Urinary bladder (tissue), 4 donors: ENCODE data around the gene MRTO4. TPM values are rescaled to one million over a fixed set of nuclear protein-coding genes. Genes with fewer than 3 reads are reported as not detected.
"Not testable (repeated sequence)": the region's sequence is repeated elsewhere in the genome, so short reads cannot be mapped to it uniquely, and the experiment has no call there.

ENCODE experiments used
- DNase-seq: peaks from one replicate; pipeline ENCODE4 v3.0.0-alpha.2; 2015; ENCODE audit errors: extremely low spot score
- H3K27ac ChIP-seq: one replicate; pipeline ENCODE4 v1.5.1; 2013; ENCODE audit warnings: low read depth, mild to moderate bottlenecking, moderate library complexity
- H3K36me3 ChIP-seq: one replicate; pipeline ENCODE4 v1.6.1; 2013; ENCODE audit warnings: mild to moderate bottlenecking, moderate library complexity; ENCODE audit not compliant: insufficient read depth
- H3K4me1 ChIP-seq: one replicate; pipeline ENCODE4 v1.6.1; 2013; ENCODE audit warnings: mild to moderate bottlenecking, moderate library complexity; ENCODE audit not compliant: insufficient read depth
- H3K4me3 ChIP-seq: one replicate; pipeline ENCODE4 v1.5.1; 2013; ENCODE audit warnings: low read depth, low read length
- WGBS: extraction: QIAGEN DNeasy Blood & Tissue Kit; methylation state at CpG from one replicate; pipeline ENCODE4 v1.1.7; 2013; 5-methylcytosine and 5-hydroxymethylcytosine counted together
- polyA plus RNA-seq: library from polyadenylated mRNA; stranded (reverse); fragments of 200-250 nt; gene quantifications from one replicate; pipeline ENCODE4 v1.2.3, GENCODE V29; 2013
- total RNA-seq: library from RNA; depleted of rRNA; stranded (reverse); fragments of >200 nt; gene quantifications from one replicate; pipeline ENCODE4 v1.2.3, GENCODE V29; 2014
- donor health status: healthy with polysubstance abuse.
- donor health status: healthy.

MRTO4 gene
- total and polyA plus RNA-seq, 2 donors, result 13.5 to 22.0 TPM

GRCh38 chr1:19270343-19270730 lies 18.7 kb downstream of the MRTO4 start:
- not testable (repeated sequence) for H3K36me3 ChIP-seq, H3K27ac ChIP-seq, DNase-seq, H3K4me3 ChIP-seq, H3K4me1 ChIP-seq
- WGBS, result 93% methylated on average over 6 of the region's 6 CpGs

DNA sequence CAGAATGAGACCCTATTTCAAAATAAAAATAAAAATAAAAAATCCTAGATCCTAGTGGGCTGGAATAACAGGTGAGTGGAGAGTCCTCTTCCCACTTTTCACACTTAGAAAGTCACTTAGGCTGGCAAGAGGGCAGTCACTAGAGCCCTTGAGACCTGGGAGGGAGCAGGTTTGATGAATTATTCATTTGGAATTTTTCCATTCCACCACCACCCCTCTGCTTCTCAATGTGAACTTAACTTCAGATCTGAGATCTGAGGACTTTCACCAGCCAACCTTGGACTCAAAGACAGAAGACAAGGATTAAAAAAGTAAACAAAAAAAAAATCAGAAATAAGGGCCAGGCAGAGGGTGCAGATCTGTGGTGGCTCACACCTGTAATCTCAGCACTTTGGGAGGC lies 20.5 kb downstream of the MRTO4 start:
- H3K36me3 ChIP-seq, result no peaks in the 10 kb centered on the region
- H3K4me3 ChIP-seq, result no peak overlapping the region
- DNase-seq, result no peak
- H3K27ac ChIP-seq, result no peak overlapping the region
- no peaks in the 10 kb centered on the region for H3K4me1 ChIP-seq

DNA sequence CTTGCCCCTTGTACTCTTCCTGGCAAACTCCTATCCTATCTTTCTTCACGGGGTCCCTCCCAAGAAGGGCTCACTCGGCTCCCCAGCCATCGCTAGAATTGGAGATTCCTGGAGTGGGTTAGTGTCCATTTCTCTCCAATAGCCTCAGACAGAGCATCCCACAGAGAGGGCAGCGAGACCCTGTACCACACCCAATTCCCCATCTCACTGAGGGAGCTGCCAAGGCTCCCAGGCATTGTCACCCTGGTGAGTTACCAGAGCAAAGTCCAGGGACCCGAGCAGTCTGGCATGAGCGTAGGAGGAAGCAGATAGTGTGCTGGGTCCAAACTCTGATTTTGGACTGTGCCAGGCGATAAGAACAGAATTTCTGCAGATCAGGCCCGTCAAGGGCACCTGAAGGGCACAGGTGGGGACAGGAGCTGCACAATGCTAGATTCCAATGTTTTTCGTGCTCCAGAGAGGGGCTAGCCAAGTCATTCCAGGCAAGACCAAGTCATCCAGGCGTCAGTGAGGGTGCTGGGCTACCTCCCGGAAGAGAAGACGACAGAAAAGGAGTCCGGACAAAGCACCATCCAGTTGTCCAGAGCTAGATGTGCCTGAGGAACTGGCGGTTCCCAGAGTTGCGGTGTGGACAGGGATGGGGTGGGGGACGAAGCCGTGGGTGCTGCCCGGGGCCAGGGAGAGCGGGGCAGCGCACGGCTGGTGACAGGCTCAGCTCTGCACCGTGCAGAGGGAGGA lies 21.7 kb downstream of the MRTO4 start:
- H3K4me1 ChIP-seq, result no peaks in the 10 kb centered on the region
- H3K4me3 ChIP-seq, result no peak overlapping the region
- H3K36me3 ChIP-seq, result no peaks in the 10 kb centered on the region
- 88% methylated on average over 22 of the region's 22 CpGs for WGBS
- DNase-seq, result no peak
- no peak overlapping the region for H3K27ac ChIP-seq

DNA sequence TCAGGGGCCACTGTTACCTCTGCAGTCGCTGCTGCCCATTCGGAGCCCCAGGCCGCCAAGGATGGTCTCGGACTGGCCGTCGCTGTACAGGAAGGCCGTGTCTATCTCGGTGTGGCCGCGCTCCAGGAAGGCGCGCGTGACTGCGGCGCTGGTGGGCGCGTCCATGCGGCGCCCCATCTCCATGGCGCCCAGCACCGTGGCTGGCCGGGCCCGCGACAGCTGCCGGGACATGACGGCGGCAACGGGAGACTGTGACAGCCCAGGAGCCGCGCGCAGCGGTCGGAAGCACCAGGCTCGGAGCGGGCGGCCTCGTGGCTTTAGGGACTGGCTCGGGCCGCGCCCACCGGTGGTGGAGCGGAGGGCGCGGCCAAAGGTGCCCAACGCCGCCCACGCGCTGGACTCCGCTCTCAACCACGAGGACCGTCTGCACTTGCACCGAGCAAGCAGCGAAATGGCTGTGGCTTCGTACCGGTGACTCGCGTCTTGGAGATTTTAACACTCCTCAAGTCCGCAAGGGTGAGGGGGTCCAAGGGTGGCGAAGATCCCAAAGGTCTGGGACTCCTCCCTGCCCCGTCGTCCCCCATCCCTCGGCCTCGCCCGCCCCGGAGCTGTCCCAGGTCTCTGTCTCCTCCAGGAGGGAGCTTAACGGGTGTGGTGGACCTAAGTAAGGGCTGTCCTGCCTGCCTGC lies 22.4 kb downstream of the MRTO4 start:
- not testable (repeated sequence) for H3K4me1 ChIP-seq, H3K4me3 ChIP-seq, H3K36me3 ChIP-seq, DNase-seq, H3K27ac ChIP-seq
- WGBS, result 14% methylated on average over 53 of the region's 66 CpGs

GRCh38 chr1:19274636-19275035 lies 23.0 kb downstream of the MRTO4 start:
- H3K27ac ChIP-seq, result no peak overlapping the region
- no peaks in the 10 kb centered on the region for H3K36me3 ChIP-seq
- WGBS, result 95% methylated on average over 5 of the region's 5 CpGs
- DNase-seq, result no peak
- no peak overlapping the region for H3K4me3 ChIP-seq
- H3K4me1 ChIP-seq, result no peaks in the 10 kb centered on the region

GRCh38 chr1:19283891-19284290 lies 32.3 kb downstream of the MRTO4 start:
- H3K4me3 ChIP-seq, result no peak overlapping the region
- no peaks in the 10 kb centered on the region for H3K4me1 ChIP-seq
- no peak for DNase-seq
- H3K27ac ChIP-seq, result no peak overlapping the region
- 97% methylated on average over 9 of the region's 9 CpGs for WGBS
- H3K36me3 ChIP-seq, result no peaks in the 10 kb centered on the region

- 91% methylated on average over 8 of the region's 8 CpGs for WGBS
These were observed 33.3 kb downstream of the MRTO4 start for GRCh38 chr1:19284881-19285280.

GRCh38 chr1:19285366-19285765 lies 33.8 kb downstream of the MRTO4 start:
- not testable (repeated sequence) for H3K27ac ChIP-seq, DNase-seq, H3K4me1 ChIP-seq, H3K4me3 ChIP-seq, H3K36me3 ChIP-seq
- 85% methylated on average over 3 of the region's 3 CpGs for WGBS

More at GRCh38 chr1:19284881-19285280, 33.3 kb downstream of the MRTO4 start:
- Histone ChIP-seq H3K4me1 (no peaks in the 10 kb centered on the region), H3K27ac (no peak overlapping the region), H3K4me3 (no peak overlapping the region), H3K36me3 (no peaks in the 10 kb centered on the region)
- DNase-seq, result no peak

DNA sequence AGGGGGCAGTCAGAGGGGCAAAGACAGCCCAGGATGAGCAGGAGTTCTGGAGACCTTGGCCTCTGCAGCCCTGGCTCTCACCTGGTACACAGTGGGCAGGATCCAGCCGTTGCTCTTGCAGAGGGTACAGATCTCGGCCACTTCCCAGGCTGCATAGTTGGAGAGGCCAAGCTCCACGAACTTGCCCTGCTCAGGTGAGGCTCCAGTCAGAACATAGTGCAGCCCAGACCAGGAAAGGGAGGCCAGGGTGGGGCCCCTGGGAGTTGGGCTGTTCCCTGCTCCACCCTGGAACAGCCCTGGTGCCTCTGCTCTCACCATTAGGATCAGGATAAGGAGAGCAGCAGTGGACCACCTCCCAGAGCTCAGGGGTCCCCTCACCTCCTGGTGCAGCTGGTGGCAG lies 34.2 kb downstream of the MRTO4 start:
- not testable (repeated sequence) for H3K4me1 ChIP-seq, DNase-seq, H3K36me3 ChIP-seq, H3K27ac ChIP-seq, H3K4me3 ChIP-seq
- 90% methylated on average over 3 of the region's 3 CpGs for WGBS

GRCh38 chr1:19287436-19288185 lies 36.0 kb downstream of the MRTO4 start:
- Histone ChIP-seq H3K27ac (no peak overlapping the region), H3K4me3 (no peak overlapping the region), H3K36me3 (no peaks in the 10 kb centered on the region), H3K4me1 (no peaks in the 10 kb centered on the region)
- WGBS, result 97% methylated on average over 13 of the region's 13 CpGs
- DNase-seq, result no peak

DNA sequence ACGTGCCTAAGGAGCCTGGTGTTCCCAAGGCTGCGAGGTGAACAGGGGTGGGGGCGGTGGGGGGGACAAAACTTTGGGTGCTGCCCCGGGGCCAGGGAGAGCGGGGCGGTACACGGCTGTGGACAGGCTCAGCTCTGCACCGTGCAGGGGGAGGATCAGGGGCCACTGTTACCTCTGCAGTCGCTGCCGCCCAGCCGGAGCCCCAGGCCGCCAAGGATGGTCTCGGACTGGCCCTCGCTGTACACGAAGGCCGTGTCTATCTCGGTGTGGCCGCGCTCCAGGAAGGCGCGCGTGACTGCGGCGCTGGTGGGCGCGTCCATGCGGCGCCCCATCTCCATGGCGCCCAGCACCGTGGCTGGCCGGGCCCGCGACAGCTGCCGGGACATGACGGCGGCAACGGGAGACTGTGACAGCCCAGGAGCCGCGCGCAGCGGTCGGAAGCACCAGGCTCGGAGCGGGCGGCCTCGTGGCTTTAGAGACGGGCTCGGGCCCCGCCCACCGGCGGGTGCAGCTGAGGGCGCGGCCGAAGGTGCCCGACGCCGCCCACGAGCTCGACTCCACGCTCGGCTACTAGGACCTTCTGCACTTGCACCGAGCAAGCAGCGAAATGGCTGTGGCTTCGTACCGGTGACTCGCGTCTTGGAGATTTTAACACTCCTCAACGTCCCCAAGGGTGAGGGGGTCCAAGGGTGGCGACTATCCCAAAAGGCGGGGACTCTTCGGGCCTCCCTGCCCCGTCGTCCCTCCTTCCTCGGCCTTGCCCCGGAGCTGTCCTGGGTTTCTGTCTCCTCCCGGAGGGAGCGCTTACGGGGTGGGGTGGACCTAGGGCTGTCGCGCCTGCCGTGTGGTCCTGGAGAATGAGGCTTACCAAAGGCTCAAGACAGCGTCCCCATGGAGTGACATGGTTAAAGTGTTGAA lies 37.0 kb downstream of the MRTO4 start, which contains the start of gene AKR7A3:
Gene AKR7A3, minus strand, starts transcription at position 447 of the 918 bp plus-strand sequence. Its CDS starts 61 bp downstream, at position 386.
- WGBS, result 13% methylated on average over 74 of the region's 82 CpGs
- H3K4me1 ChIP-seq, H3K27ac ChIP-seq, DNase-seq, H3K36me3 ChIP-seq: not testable (repeated sequence)
- peak within 1 kb of the TSS; percentile 25 for H3K4me3 ChIP-seq

DNA sequence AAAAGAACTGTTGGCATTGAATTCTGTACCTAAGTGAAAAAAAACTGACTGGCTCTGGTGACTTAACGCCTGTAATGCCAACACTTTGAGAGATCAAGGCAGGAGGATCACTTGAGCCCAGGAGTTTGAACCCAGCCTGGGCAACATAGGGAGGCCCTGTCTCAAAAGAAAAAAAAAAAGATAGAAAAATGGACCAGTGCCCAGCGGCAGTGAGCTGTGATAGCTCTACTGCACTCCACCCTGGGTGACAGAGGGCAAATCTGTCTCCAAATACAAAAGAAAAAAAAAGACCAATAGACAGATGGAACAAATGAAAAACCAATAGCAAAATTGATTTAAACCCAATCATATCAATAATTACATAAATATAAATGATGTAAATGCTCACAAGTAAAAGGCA lies 37.6 kb downstream of the MRTO4 start:
- no peaks in the 10 kb centered on the region for H3K4me1 ChIP-seq
- DNase-seq, result no peak
- H3K36me3 ChIP-seq, result no peaks in the 10 kb centered on the region
- no peak overlapping the region for H3K27ac ChIP-seq
- no peak overlapping the region for H3K4me3 ChIP-seq
- 56% methylated on average over 2 of the region's 2 CpGs for WGBS

DNA sequence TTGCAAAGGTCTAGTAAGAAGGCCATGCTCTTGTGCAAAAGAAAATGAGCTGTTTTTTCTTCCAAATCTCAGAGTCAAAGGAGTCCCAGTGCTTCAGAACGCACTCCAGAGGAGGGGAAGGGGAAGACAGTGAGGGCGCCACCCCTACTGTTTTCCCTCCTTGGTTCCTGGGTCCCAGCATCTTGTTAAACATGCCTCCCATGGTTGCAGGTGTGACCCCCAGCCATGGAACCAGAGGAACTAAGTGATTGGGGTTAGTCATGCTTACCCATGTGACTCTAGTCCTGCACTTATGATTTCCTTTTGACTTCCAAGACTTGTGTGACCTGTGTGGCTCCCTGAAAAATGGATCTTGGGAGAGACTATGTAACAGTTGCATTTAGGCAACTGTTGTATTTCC lies 43.0 kb downstream of the MRTO4 start:
- no peak overlapping the region for H3K4me3 ChIP-seq
- no peaks in the 10 kb centered on the region for H3K36me3 ChIP-seq
- 74% methylated on average over 2 of the region's 2 CpGs for whole genome bisulfite sequencing
- no peak for DNase-seq
- no peaks in the 10 kb centered on the region for H3K4me1 ChIP-seq
- H3K27ac ChIP-seq, result no peak overlapping the region
